ENCODE measurements around the gene KIR3DL3. TPM values are rescaled to one million over a fixed set of nuclear protein-coding genes. Genes with fewer than 3 reads are reported as not detected.

The KIR3DL3 gene
- total and polyA plus RNA-seq, 9 of the 15 experiments (the other 6 are each of a cell fraction or from before 2014, with no cell fraction given), result 0.11 TPM; not detected in 8

DNA sequence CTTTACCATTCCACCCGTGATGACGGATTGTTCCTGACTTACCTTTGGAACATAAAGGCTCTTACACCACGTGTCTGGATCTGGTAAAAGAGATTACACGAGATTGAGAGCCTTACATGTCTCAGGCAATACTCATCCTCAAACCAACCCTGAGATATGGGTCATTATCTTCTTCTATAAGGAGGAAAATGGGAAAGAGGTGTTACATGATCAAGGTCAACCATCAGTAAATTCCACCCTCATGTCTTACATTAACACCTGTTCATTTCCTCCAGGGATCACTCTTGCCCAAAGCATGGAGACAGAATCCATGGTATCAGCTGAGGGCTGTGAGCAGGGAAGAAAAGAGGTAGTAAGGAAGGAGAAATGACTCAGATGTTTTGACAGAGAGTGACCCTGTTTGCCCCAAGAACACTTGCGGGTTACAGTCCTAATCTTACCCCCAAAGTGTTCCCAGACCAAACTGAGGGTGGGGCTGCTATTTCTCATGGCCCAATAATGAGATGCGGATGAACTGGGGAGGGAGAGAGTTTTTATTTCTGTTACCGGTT lies 41.9 kb upstream of the KIR3DL3 start:
- ChIA-PET CTCF (ENCODE audit: low intra/inter-chr PET ratio) (no interaction called here), POLR2A (no interaction called here)
- ATAC-seq, result no peak; the same call in 2 of the 3 replicates
- Histone ChIP-seq H3K9me1 (ENCODE audit: control insufficient read depth, insufficient read depth, low read length) (no peaks in the 10 kb centered on the region), H4K20me1 (replicated peaks; ENCODE audit: control insufficient read depth, insufficient read depth, low read length) (no peaks in the 10 kb centered on the region), H3K4me2 (ENCODE audit: insufficient read depth, low read length) (peak overlapping the region; percentile 27; the same call in 1 of the 2 replicates), H2AFZ (ENCODE audit: low read depth, low read length) (no peak overlapping the region), H3K27ac (ENCODE audit: extremely low read depth, low read depth, low read length) (no peak overlapping the region), H3K79me2 (ENCODE audit: control insufficient read depth, insufficient read depth, low read length) (no peaks in the 10 kb centered on the region), H3K27me3 (ENCODE audit: control insufficient read depth in 2 of 2, insufficient read depth in 2 of 2, low read length in 2 of 2) (no peaks in the 10 kb centered on the region), H3K9me3 (replicated peaks; ENCODE audit: control insufficient read depth, insufficient read depth, low read depth, low read length) (no peaks in the 10 kb centered on the region), H3K36me3 (ENCODE audit: control insufficient read depth, insufficient read depth, low read length) (no peaks in the 10 kb centered on the region), H3K4me1 (replicated peaks in 1 of 2; ENCODE audit: control insufficient read depth in 2 of 2, insufficient read depth in 2 of 2, low read length in 2 of 2) (peaks cover 0 to 4% of the 10 kb centered on the region in 2 experiments; a peak in 2 of 5 replicates), H3K9ac (ENCODE audit: insufficient read depth in 1 of 2, low read depth in 2 of 2, low read length in 2 of 2) (no peak overlapping the region), H3K4me3 (no peak overlapping the region)
- BruUV-seq (replicated peaks), result no TSS peak
- 0% methylated on average over 7 of the region's 7 CpGs for WGBS (ENCODE audit: insufficient coverage, low coverage, missing lambda C conversion rate)
- in situ Hi-C loops (cut with MboI), result no loop called here
- peak in 1 of 4 experiments; percentile 29 for DNase-seq (ENCODE audit: extremely low read depth in 1 of 4, low spot score in 3 of 4)
- intact Hi-C loops (cut with micrococcal nuclease), result no loop called here
- peak; percentile 40 for FAIRE-seq
- no peak for TF ChIP-seq SOX6 (IDR thresholded peaks at IDR 0.05)
- no peak for TF ChIP-seq FUS (optimal IDR thresholded peaks at IDR 0.05; ENCODE audit: low read depth, low read length)
- peak; percentile 44 for TF ChIP-seq FOSL1 (tag; conservative IDR thresholded peaks at IDR 0.05)
- TF ChIP-seq, protein P1, sequence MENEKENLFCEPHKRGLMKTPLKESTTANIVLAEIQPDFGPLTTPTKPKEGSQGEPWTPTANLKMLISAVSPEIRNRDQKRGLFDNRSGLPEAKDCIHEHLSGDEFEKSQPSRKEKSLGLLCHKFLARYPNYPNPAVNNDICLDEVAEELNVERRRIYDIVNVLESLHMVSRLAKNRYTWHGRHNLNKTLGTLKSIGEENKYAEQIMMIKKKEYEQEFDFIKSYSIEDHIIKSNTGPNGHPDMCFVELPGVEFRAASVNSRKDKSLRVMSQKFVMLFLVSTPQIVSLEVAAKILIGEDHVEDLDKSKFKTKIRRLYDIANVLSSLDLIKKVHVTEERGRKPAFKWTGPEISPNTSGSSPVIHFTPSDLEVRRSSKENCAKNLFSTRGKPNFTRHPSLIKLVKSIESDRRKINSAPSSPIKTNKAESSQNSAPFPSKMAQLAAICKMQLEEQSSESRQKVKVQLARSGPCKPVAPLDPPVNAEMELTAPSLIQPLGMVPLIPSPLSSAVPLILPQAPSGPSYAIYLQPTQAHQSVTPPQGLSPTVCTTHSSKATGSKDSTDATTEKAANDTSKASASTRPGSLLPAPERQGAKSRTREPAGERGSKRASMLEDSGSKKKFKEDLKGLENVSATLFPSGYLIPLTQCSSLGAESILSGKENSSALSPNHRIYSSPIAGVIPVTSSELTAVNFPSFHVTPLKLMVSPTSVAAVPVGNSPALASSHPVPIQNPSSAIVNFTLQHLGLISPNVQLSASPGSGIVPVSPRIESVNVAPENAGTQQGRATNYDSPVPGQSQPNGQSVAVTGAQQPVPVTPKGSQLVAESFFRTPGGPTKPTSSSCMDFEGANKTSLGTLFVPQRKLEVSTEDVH (IDR thresholded peaks at IDR 0.05; ENCODE audit: low read depth, partially characterized antibody), result no peak
- no peak for TF ChIP-seq CBFB (CRISPR knock-in tag; IDR thresholded peaks at IDR 0.05)
- no peak for TF ChIP-seq ZNF212 (CRISPR knock-in tag; IDR thresholded peaks at IDR 0.05)
- no peak for TF ChIP-seq RBFOX2 (IDR thresholded peaks at IDR 0.05; ENCODE audit: low read depth, low read length)
- TF ChIP-seq, protein P2, sequence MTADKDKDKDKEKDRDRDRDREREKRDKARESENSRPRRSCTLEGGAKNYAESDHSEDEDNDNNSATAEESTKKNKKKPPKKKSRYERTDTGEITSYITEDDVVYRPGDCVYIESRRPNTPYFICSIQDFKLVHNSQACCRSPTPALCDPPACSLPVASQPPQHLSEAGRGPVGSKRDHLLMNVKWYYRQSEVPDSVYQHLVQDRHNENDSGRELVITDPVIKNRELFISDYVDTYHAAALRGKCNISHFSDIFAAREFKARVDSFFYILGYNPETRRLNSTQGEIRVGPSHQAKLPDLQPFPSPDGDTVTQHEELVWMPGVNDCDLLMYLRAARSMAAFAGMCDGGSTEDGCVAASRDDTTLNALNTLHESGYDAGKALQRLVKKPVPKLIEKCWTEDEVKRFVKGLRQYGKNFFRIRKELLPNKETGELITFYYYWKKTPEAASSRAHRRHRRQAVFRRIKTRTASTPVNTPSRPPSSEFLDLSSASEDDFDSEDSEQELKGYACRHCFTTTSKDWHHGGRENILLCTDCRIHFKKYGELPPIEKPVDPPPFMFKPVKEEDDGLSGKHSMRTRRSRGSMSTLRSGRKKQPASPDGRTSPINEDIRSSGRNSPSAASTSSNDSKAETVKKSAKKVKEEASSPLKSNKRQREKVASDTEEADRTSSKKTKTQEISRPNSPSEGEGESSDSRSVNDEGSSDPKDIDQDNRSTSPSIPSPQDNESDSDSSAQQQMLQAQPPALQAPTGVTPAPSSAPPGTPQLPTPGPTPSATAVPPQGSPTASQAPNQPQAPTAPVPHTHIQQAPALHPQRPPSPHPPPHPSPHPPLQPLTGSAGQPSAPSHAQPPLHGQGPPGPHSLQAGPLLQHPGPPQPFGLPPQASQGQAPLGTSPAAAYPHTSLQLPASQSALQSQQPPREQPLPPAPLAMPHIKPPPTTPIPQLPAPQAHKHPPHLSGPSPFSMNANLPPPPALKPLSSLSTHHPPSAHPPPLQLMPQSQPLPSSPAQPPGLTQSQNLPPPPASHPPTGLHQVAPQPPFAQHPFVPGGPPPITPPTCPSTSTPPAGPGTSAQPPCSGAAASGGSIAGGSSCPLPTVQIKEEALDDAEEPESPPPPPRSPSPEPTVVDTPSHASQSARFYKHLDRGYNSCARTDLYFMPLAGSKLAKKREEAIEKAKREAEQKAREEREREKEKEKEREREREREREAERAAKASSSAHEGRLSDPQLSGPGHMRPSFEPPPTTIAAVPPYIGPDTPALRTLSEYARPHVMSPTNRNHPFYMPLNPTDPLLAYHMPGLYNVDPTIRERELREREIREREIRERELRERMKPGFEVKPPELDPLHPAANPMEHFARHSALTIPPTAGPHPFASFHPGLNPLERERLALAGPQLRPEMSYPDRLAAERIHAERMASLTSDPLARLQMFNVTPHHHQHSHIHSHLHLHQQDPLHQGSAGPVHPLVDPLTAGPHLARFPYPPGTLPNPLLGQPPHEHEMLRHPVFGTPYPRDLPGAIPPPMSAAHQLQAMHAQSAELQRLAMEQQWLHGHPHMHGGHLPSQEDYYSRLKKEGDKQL (CRISPR knock-in tag; IDR thresholded peaks at IDR 0.05; ENCODE audit: borderline replicate concordance), result no peak
- TF ChIP-seq ZBTB1 (CRISPR knock-in tag; IDR thresholded peaks at IDR 0.05; ENCODE audit: borderline replicate concordance, low read depth), result no peak
- TF ChIP-seq, protein P3, sequence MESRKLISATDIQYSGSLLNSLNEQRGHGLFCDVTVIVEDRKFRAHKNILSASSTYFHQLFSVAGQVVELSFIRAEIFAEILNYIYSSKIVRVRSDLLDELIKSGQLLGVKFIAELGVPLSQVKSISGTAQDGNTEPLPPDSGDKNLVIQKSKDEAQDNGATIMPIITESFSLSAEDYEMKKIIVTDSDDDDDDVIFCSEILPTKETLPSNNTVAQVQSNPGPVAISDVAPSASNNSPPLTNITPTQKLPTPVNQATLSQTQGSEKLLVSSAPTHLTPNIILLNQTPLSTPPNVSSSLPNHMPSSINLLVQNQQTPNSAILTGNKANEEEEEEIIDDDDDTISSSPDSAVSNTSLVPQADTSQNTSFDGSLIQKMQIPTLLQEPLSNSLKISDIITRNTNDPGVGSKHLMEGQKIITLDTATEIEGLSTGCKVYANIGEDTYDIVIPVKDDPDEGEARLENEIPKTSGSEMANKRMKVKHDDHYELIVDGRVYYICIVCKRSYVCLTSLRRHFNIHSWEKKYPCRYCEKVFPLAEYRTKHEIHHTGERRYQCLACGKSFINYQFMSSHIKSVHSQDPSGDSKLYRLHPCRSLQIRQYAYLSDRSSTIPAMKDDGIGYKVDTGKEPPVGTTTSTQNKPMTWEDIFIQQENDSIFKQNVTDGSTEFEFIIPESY (CRISPR knock-in tag; IDR thresholded peaks at IDR 0.05), result no peak
- no peak for TF ChIP-seq ZNF668 (CRISPR knock-in tag; IDR thresholded peaks at IDR 0.05)
- 0 out of 2 replicates have a peak, but pooled peaks have one; percentile 20 for TF ChIP-seq EHMT2 (IDR thresholded peaks at IDR 0.05)
